NCI-H1417 (cell line): Measurements from ENCODE around the gene TRIP6.
"Not testable (repeated sequence)": the region's sequence is repeated elsewhere in the genome, so short reads cannot be mapped to it uniquely, and the experiment has no call there.

Experiments used
- DNase-seq, 3 experiments: peaks; one replicate each; lab custom pipeline; 2025; lab: John Stamatoyannopoulos, UW

Gene TRIP6

GRCh38 chr7:100890653-100891567 is 23.7 kb downstream of the TRIP6 start:
- peak in 2 of 3 experiments; percentile 51 to 66 for DNase-seq

GRCh38 chr7:100891568-100892247 is 24.5 kb downstream of the TRIP6 start:
- peak in 1 of 3 experiments; percentile 55 for DNase-seq

DNA sequence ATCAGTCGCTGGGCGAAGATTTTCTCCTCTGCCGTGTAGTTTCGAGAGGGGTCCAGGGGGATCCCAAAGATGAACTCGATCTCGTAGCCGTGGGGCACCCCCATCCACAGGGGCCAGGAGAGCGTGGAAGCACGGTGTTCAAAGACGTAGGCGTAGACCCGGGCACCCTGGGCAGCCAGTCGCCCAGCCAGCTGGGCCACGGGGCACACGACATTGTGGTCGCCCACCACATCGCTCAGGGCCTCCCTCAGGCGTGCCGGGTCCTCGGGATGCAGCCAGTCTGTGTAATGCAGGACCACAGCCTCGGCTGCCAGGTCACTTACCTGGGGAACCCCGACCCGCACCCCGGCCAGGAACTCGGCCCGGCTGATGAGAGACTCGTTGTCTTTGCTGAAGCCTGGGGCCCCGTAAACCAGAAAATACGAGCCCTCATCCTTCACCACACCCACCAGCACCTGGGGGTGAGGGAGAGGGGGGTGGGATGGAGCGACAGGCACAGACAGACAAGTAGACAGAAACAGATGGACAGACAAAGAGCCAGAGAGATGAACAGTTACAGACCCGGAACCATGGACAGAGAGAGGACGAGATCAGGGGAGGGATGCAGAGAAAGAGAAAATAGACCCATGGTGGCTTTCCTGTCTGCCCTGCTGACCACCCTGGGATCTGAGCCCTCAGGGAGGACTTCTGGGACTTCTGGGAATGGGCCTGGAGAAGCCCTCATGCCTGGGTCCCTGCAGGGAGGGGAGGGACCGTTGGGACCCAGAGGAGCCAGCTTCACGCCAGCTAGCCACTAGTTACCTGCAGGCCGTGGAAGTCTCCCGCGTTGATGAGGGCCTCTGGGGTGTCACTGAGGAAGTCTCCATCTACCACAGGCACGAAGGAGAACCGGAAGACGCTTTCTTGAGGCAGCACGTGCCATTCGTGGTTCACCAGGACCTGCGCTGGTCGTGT is 25.5 kb downstream of the TRIP6 start:
- no peak for DNase-seq

DNA sequence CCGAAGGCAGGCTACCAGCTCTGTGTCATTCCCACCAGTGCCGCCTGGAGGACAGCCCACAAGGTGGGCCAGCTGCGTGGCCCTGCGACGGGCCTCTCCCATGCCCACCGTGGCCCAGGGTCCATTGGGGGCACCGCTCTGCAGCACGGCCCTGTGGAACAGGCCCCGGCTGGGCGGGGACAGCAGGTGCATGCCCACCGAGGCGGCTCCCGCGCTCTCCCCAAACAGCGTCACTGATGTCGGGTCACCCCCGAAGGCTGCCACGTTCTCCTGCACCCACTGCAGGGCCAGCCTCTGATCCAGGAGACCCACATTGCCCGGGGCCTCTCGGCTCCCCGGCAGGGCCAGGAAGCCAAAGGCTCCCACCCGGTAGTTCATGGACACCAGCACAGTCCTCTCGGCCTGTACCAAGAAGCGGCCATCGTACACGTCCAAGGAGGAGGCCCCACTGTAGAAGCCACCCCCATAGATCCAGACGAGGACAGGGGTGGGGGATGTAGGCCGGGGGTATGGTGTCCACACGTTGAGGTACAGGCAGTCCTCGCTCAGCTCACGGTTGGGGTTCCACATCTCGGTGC is 26.2 kb downstream of the TRIP6 start:
- no peak for DNase-seq

DNA sequence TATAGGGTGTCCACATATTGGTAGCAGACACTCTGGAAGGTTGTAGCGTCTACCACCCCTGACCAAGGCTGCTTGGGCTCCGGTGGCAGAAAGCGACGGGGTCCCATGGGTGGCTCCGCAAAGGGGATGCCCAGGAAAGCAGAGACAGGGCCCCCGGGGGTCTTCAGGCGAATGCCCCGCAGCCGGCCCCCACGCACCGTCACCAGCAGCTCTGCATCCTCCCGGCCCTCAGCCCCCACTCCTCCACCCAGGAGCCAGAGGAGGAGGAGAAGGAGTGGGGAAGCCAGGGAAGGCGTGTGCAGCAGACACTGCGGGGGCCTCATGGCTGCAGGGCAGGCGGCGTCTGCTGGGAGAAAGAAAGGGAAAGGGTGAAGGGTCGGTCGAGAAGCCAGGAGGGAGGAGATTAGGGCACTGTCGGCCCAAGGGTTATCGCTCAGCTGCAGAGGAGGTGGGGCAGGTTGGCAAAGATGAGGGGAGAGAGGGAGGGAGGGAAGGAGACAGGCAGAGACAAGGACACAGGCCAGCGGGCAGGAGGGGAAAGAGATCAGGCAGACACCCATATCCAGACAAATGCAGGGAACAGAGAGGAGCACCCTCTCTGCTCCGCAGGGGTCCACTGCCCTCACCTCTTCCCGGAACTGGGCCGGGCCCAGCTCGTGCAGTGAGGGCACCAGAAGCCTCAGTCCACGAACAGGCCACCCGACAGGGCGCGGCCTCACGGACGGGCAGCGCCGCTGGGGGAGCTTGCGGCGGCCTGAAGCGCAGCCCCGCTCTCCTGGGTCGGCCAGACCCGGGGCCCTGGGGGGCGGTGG is 26.9 kb downstream of the TRIP6 start:
- no peak for DNase-seq

DNA sequence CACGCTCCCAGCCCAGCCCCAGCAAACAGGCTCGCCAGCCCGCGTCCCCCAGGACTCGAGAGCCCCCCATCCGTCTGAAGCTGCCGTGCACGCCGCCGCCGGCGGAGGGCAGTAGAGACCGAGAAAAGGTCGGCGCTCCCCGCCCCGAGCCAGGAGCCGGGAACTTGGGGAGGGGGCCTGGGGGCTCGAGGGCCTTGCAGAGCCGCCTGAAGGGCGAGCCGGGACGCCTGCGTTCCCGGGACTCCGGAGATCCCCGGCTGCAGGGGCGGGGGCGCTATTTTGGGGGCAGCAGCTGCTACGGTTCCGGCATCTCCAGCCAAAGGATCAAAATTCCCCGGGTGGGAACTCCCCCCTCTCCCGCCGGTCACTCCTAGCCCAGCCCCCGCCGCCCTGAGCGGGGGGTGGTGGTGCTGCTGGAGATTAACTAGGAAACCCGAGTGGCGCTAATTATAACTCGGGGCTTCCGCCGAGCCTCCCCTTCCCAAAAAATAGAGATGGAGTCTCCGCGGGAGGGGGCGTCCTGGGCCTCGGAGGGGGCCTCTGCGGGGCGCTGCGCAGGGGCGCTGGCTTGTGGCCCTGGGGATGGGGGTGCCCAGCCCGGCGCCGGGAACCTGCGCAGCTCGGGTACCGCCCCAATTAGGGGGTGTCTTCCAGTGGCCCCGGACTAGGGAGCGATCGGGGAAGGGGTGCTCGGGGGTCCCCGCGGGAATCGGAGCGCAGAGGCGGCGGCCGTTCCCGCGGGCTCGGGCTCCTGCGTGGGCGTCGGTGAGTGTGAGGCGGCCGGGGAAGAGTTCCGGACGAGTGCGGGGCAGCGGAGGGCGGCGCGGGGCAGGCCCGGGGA is 27.9 kb downstream of the TRIP6 start:
- DNase-seq: peak; percentile 23 to 65 (median 65)

DNA sequence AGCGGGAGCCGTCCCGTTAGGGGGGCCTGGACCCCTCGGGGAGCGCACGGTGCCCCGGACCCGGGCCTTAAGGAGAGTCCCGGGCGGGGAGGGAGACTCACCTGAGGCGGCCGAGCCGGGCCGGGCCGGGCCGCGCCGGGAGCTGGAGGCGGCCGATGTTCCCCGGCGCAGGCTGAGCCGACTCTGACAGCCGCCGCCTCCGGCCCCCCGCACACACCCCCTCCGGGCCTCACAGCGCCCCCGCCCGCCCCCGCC is 28.4 kb downstream of the TRIP6 start, which contains the start of gene ACHE:
TSS of gene ACHE (minus strand) at position 188 of the 255 bp plus-strand sequence. CDS start 1,656 bp downstream, outside the sequence.
- DNase-seq: no peak

DNA sequence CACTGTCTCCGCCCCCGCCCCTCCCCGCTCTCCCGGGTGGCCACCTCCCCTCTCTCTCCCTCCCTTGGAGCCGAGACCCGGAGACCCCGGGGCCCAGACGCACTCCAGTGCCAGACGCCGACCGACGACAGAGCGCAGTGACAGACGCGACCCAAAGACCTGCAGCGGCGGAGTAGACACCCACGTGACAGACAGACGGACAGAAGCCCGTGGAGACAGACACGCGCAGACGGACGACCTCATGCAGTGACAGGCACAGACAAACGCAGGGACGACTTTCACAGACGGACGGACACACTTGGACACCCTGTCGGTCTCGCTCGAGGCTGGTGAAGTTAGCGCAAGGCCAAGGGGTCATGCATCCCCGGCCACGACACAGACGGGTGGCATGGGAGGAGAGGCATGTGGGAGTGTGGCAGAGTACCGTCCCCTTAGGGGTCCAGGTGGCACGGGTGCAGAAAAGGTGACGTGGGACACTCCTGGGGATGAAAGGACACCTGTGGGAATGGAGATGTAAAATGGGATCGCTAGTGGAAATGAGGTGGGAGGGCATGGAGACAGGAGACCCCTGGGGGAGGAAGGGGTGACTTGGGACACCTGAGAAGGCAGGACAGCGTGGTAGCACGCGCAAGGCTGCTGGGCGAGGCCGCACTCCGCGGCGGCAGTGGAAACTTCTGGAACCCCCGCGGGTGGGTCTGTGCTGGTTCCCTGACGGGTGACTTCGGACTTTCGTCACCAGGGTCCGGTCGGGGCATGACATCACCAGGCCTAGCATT is 29.0 kb downstream of the TRIP6 start:
- peak in 2 of 3 experiments; percentile 61 to 64 for DNase-seq

DNA sequence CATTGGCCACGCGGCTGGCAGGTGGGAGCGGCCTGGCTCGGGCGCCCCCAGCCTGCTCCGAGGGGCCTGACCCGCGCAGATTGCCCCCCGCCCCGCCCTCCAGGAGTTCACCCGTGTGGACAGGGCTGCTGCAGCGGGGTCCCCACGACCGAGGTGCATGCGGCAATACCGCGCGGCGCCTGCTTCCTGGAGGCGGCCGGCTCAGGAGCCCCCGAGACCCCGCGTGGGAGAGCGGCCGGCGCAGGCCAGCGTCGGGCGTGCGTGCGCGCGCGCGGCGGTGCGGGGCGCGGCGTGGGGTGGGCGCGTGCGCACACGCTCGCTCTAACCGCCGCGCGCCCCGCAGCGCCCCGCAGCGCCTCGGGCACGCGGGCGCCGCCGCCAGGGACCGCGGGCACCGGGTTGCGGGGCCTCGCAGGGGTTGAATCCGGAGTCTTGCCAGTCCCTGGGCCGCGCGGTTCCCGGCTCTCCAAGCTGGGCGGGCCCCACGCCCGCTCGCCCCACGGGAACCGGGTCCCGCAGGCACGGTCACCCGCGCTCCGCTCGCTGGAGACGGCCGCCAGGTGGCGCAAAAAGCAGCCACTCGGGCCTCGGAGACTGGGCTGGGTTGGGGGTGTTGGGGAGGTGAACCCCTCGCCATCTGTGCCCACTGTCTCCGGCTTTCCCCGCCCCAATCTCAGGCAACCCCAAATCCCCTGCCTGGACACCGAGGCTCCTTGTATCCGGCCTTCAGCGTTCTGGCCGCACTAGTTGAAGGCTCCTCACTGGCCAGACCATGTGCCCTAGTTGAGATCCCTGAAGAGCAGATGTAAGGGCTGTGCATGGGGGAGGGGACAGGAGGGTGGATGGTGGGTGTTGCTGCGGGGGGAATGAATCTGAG is 29.8 kb downstream of the TRIP6 start:
- peak; percentile 35 to 62 (median 48) for DNase-seq

DNA sequence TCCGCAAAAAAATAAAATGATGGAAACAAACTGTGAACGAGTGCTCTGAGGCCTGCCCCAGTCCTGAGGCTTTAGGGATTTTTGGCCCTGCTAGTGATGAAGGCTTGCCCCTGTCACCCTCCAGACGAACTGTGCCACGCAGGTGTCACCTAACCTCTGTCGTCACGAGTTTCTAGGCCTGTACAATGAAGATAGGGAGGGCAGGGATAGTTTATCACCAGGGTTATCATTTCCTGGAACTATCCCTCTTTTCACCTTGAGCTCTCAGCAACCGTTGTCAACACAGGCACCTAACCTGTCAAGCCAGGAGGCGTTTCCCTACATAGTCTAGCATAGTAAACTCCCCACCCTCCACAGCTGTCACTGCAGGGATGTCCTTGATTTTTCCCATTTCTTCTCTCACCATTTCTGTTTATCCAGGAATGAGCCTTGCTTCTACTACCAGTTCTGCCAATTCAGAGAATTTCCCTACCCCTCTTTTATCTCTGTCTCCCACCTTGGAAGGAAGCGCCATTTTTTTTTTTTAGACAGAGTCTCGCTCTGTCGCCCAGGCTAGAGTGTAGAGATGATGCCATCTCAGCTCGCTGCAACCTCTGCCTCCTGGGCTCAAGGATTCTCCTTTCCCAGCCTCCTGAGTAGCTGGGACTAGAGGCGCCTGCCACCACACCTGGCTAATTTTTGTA is 30.7 kb downstream of the TRIP6 start:
- no peak for DNase-seq

DNA sequence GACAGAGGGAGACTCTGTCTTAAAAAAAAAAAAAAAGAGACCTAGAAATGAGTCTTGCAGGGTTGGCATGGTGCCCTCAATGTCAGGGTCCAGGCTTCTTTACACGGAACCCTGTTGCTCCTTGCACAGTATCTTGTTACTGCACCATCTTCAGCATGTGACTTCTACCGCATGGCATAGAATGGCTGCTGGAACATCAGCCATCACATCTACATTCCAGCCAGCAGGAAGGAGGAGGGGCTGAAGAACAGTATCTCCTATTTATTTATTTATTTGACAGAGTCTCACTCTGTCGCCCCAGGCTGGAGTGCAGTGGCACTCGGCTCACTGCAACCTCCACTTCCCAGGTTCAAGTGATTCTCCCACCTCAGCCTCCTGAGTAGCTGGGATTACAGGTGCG is 32.2 kb downstream of the TRIP6 start:
- no peak for DNase-seq

GRCh38 chr7:100900978-100901377 is 33.8 kb downstream of the TRIP6 start:
- no peak for DNase-seq

GRCh38 chr7:100901921-100902332 is 34.7 kb downstream of the TRIP6 start:
- peak in 1 of 3 experiments; percentile 24 for DNase-seq

DNA sequence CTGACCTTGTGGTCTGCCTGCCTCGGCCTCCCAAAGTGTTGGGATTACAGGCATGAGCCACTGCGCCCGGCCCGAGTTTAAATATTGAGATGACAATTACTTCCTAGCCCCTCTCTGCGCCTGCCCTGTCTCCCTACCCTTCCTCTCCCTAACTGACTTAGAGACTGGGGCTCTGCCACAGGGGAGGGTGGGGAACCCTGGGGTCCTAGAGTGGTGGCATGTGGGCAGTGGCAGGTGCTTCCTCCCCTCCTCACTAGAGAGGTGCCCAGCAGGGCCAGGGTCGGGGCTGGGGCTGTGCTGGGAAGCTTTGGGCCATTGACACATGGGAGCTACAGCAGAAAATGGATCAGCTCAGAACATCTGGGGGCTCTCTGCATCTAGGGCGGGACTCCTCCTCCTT is 35.5 kb downstream of the TRIP6 start:
- no peak for DNase-seq

DNA sequence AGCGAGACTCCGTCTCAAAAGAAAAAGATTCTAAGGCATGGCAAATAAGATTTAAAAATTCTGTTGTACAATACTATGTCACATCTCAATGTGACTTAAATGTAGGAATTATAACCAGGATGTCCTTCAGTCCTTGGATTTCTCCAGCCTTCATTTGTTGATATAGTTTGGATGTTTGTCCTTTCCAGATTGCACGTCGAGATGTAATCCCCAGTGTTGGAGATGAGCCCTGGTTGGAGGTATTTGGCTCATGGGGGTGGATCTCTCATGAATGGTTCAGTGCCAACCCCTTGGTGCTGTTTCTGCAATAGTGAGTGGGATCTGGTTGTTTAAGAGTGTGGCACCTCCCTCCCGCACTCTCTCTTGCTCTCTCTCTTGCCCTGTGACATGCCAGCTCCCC is 41.3 kb downstream of the TRIP6 start:
- no peak for DNase-seq

GRCh38 chr7:100910443-100910842 is 43.3 kb downstream of the TRIP6 start:
- DNase-seq: not testable (repeated sequence)

- no peak for DNase-seq
Measured at GRCh38 chr7:100911484-100911883, 44.3 kb downstream of the TRIP6 start.
